Activated CD4-positive, alpha-beta T cell treated with anti-CD3 and anti-CD28 coated beads, Interleukin-2, amount 10 ng/mL, durations not matched to agents 24 days and 14 days (primary cell): ENCODE results near the gene CATSPER4. TPM values are rescaled to one million over a fixed set of nuclear protein-coding genes. Genes with fewer than 3 reads are reported as not detected.
"Not testable (repeated sequence)": the region's sequence is repeated elsewhere in the genome, so short reads cannot be mapped to it uniquely, and the experiment has no call there.

Source experiments
- DNase-seq: peaks from one replicate; pipeline ENCODE4 v3.0.0; 2022
- H3K27ac Mint-ChIP-seq: one replicate; pipeline ENCODE4 v1.8.0; 2022; ENCODE audit warnings: mild to moderate bottlenecking, mixed read lengths
- H3K27me3 Mint-ChIP-seq: one replicate; pipeline ENCODE4 v1.8.0; 2022; ENCODE audit warnings: mixed read lengths
- H3K36me3 Mint-ChIP-seq: one replicate; pipeline ENCODE4 v1.8.0; 2022; ENCODE audit warnings: low read depth, mild to moderate bottlenecking, mixed read lengths
- H3K4me1 Mint-ChIP-seq: one replicate; pipeline ENCODE4 v1.8.0; 2021; ENCODE audit warnings: mixed read lengths
- H3K4me3 Mint-ChIP-seq: one replicate; pipeline ENCODE4 v1.8.0; 2022; ENCODE audit warnings: mild to moderate bottlenecking, moderate library complexity, mixed read lengths
- H3K9me3 Mint-ChIP-seq: one replicate; pipeline ENCODE4 v1.8.0; 2021; ENCODE audit warnings: mixed read lengths
- intact Hi-C: fragments of 100-400 bp; cut with micrococcal nuclease; formaldehyde crosslinking; loops from one replicate; pipeline ENCODE4 v1.15.1; 2023
- total RNA-seq: library from RNA; stranded (reverse); gene quantifications from 2 replicates; pipeline ENCODE4 v1.2.3, GENCODE V29; 2022

Gene CATSPER4
- total RNA-seq, 1 donor from 2014 or later = not detected

DNA sequence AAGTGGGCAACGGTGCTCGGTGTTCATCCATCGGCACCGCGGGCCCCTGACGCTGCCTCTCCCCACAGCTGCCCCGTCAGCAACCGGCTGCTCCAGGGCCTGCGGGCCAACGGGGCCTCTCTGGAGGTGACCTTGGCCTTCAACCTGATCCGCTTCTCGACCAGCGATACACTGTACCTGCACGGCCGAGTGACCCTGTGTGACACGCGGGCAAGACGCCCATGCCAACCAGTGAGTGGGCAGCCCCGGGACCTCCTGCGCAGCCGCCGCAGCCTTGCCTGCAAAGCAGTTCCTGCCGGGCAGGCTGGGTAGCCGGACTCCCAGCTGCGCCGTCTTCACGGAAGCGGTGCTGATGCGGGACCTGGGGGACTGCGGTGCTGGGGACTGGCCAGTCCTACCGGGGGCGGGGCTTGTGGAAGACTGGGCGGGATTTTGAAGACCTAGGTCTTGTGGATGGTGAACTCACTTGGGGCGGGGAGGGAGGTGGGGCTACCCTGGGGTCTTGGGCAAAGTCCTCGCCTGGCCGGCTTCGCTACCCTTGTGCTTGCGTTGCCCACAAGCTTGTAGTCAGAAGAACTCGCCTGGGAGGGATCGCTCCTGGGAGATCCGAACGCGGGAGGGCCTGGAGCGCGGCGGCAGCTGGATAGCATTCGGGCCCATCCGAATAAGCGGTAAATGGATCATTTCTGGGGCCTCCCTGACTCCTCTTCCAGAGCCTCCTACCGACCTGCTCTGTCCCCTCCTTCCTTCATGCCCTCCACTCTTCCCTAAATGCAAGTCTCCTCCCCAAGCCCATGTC, 34.8 kb downstream of the CATSPER4 start:
- Mint-ChIP-seq H3K27me3 (peaks cover 50% of the 10 kb centered on the region), H3K4me3 (peak overlapping the region; percentile 77), H3K27ac (no peak overlapping the region), H3K36me3 (no peaks in the 10 kb centered on the region), H3K9me3 (no peaks in the 10 kb centered on the region), H3K4me1 (peaks cover 6% of the 10 kb centered on the region)
- intact Hi-C loops = no loop called here
- peak; percentile 82 for DNase-seq

DNA sequence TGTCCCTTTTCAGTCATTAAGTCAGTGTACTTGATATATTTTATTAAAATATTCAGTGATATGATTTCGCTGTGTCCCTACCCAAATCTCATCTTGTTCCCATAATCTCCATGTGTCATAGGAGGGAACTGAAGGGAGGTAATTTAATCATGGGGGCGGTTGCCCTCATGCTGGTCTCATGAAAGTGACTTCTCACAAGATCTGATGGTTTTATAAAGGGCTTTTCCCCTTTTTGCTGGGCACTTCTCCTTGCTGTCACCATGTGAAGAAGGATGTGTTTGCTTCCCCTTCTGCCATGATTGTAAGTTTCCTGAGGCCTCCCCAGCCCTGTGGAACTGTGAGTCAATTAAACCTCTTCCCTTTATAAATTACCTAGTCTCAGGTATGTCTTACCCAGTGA, 40.3 kb downstream of the CATSPER4 start:
- H3K4me3 Mint-ChIP-seq, H3K27ac Mint-ChIP-seq, H3K36me3 Mint-ChIP-seq, H3K9me3 Mint-ChIP-seq, DNase-seq: not testable (repeated sequence)
- intact Hi-C loops = loop anchor here (5.0 kb wide), 1 partner anchor 193 kb away; no protein-coding TSS in a partner anchor
- Mint-ChIP-seq H3K4me1 (peaks cover 14% of the 10 kb centered on the region), H3K27me3 (peaks cover 29% of the 10 kb centered on the region)

DNA sequence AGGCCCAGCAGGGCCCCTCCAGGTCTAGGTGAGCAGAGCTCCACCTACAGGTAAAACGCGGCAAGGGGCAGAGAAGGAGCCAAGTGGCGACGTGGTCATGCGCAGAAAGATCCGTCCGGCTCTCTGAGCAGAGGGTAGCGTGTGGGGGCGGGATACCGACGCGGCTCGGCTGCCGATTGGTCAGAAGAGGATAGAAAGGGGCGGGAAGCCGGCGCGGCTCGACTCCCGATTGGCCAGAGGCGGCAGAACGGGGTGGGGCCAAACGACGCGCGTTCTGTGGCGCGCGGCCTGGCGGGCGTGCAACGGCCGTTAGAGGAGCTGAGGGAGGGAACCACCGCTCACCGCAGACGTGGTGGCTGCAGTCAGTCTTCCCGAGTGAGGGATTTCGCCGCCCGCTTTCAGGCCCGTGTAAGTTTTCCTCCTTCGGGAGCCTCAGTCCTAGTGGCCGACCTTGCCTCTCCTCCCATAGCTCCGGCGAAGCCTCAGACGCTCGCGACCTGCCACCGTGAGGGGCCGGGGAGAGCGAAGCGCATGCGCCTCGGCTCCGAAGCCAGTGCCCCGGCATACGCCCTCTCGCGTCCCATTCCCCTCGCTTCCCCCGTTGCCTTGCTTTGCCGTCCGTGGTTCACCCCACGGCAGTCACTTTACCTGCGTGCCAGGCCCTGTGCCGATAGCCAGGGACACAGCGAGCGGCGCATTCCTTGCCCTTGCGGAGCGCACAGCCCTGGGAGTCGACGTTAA, 43.7 kb downstream of the CATSPER4 start, which contains the start of gene CEP85:
Gene CEP85, plus strand, starts transcription at position 298 of the 741 bp plus-strand sequence. CDS start 5,584 bp downstream, outside the sequence.
- peak within 1 kb of the TSS; percentile 96 for H3K4me3 Mint-ChIP-seq
- H3K36me3 Mint-ChIP-seq = peaks cover 10% of the 10 kb centered on the region
- H3K9me3 Mint-ChIP-seq = no peaks in the 10 kb centered on the region
- peaks cover 6% of the 10 kb centered on the region for H3K27me3 Mint-ChIP-seq
- DNase-seq = peak; percentile 99
- H3K27ac Mint-ChIP-seq = peak within 1 kb of the TSS; percentile 91
- intact Hi-C loops = loop anchor here (1.0 to 5.0 kb wide), 4 partner anchors 65 to 197 kb away; partner anchors contain the start of genes PDIK1L and ZNF593
- H3K4me1 Mint-ChIP-seq = peaks cover 31% of the 10 kb centered on the region

DNA sequence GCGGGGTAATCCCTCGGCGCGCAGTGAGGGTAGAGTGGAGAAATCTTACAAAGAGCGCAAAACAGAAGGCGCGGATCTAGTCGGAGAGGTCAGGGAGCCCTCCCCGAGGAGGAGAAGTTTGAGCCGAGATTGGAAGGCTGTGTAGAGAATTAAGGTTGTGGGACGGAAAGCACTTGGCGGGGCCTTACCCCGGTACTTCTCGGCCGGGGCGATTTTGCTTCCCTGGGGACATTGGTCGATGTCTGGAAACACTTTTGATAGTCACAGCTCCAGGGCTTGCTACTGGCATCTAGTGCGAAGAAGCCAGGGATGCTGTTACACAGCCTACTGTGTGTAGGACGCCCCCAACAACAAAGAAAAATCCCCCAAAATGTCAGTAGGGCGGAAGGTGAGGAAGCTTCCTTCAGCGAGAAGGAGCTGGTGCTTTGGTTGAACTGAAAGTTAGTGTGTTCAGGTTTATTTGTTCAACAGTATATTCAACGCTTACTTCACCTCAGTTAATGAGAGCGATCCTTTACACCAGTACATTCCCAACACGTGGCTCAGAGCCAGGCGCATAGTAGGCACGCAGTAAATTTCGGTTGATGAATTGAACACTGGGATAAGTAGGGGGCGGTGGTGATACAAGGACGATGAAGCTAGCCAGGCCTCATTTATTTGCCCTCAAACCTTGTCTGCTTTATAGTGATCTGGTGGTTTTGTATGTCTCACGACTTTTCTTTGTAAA, 44.4 kb downstream of the CATSPER4 start:
- peaks cover 32% of the 10 kb centered on the region for H3K4me1 Mint-ChIP-seq
- peak overlapping the region; percentile 91 for H3K27ac Mint-ChIP-seq
- no peak for DNase-seq
- peak overlapping the region; percentile 96 for H3K4me3 Mint-ChIP-seq
- no peaks in the 10 kb centered on the region for H3K9me3 Mint-ChIP-seq
- H3K36me3 Mint-ChIP-seq = peaks cover 14% of the 10 kb centered on the region
- H3K27me3 Mint-ChIP-seq = peaks cover 6% of the 10 kb centered on the region
- intact Hi-C loops = loop anchor here (1.0 to 5.0 kb wide), 4 partner anchors 66 to 198 kb away; partner anchors contain the start of genes PDIK1L and ZNF593

DNA sequence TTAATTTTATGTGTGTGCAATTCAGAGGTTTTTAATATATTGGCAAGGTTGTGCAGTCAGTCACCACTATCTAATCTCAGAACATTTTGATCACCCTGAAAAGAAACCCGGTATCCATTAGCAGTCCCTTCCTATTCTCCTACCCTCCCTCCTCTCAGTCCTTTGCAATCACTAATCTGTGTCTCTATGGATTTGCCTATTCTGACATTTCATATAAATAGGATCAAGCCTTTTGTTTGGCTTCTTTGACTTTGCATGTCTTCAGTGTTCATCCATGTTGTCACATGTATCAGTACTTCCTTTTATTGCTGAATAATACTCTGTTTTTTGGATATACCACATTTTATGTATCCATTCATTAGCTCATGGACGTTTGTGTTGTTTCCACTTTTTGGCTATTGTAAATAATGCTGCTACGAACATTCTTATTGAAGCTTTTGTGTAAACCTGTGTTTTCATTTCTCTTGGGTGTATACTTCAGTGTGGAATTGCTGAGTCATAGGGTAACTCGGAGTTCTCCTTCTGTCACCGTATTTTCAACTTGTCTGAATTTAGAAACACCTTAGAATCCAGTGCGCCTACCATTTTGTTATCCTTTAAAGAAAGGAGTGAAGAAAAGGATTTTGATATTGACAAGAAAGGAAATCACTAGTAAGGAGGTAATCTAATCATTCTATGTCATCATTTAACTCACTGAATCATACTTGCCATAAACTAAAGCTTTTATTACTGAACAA, 47.0 kb downstream of the CATSPER4 start:
- H3K27ac Mint-ChIP-seq = no peak overlapping the region
- intact Hi-C loops = no loop called here
- peak overlapping the region; percentile 43 for H3K4me3 Mint-ChIP-seq
- DNase-seq = no peak
- H3K4me1 Mint-ChIP-seq = peaks cover 32% of the 10 kb centered on the region
- H3K36me3 Mint-ChIP-seq = peaks cover 21% of the 10 kb centered on the region
- peaks cover 4% of the 10 kb centered on the region for H3K27me3 Mint-ChIP-seq
- no peaks in the 10 kb centered on the region for H3K9me3 Mint-ChIP-seq

DNA sequence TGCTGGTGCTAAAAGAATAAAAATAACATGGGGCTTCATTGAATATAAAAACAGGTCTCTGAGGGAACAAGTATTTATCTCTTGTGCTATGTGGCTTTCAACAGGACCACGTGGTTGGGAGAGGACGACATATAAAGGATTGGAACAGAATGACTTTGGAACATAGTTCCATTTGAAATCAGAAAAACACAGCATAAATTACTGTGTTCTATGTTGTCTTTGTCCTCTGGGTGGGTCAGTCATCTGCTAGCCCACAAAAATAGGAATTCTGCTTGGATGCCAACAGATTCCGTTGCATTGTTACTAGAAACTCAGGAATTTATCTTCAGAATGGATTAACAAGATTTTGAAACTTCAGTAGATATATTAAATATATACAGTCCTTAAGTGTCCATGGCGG, 49.5 kb downstream of the CATSPER4 start:
- intact Hi-C loops = no loop called here
- no peaks in the 10 kb centered on the region for H3K27me3 Mint-ChIP-seq
- no peaks in the 10 kb centered on the region for H3K9me3 Mint-ChIP-seq
- peaks cover 26% of the 10 kb centered on the region for H3K4me1 Mint-ChIP-seq
- H3K27ac Mint-ChIP-seq = no peak overlapping the region
- no peak for DNase-seq
- H3K4me3 Mint-ChIP-seq = no peak overlapping the region
- H3K36me3 Mint-ChIP-seq = peaks cover 33% of the 10 kb centered on the region

Other genes with a start within 250 kb of the CATSPER4 start
- 6.8 and 7.6 TPM in 2 replicates for gene PAFAH2, start 192.5 kb upstream of the CATSPER4 start, total RNA-seq
- not detected in 2 replicates for gene EXTL1, start 168.8 kb upstream of the CATSPER4 start, total RNA-seq
- gene SLC30A2, start 144.5 kb upstream of the CATSPER4 start, total RNA-seq = not detected in 2 replicates
- gene TRIM63, start 123.0 kb upstream of the CATSPER4 start, total RNA-seq = not detected in 2 replicates
- 15.8 and 18.7 TPM in 2 replicates for gene PDIK1L, start 78.8 kb upstream of the CATSPER4 start, total RNA-seq
- 0.07 and 0.09 TPM in 2 replicates for gene FAM110D, start 31.5 kb upstream of the CATSPER4 start, total RNA-seq
- gene C1orf232, start 21.6 kb upstream of the CATSPER4 start, total RNA-seq = not detected in 2 replicates
- 84.0 and 87.1 TPM in 2 replicates for gene ZNF593, start 20.7 kb upstream of the CATSPER4 start, total RNA-seq
- not detected in 2 replicates for gene ZNF593OS, start 18.8 kb upstream of the CATSPER4 start, total RNA-seq
- 4.0 and 6.2 TPM in 2 replicates for gene CNKSR1, start 13.1 kb upstream of the CATSPER4 start, total RNA-seq
- 39.3 and 40.8 TPM in 2 replicates for gene CEP85, start 43.6 kb downstream of the CATSPER4 start, total RNA-seq
- gene SH3BGRL3, start 89.5 kb downstream of the CATSPER4 start, total RNA-seq = 463 and 474 TPM in 2 replicates
- 17.1 and 19.0 TPM in 2 replicates for gene UBXN11, start 116.0 kb downstream of the CATSPER4 start, total RNA-seq
- 295 and 297 TPM in 2 replicates for gene CD52, start 127.4 kb downstream of the CATSPER4 start, total RNA-seq
- 1.1 and 1.4 TPM in 2 replicates for gene CRYBG2, start 163.5 kb downstream of the CATSPER4 start, total RNA-seq
- gene ZNF683, start 182.1 kb downstream of the CATSPER4 start, total RNA-seq = not detected in 2 replicates
- not detected in 2 replicates for gene LIN28A, start 220.2 kb downstream of the CATSPER4 start, total RNA-seq
- gene DHDDS, start 241.7 kb downstream of the CATSPER4 start, total RNA-seq = 57.0 and 60.2 TPM in 2 replicates